Left renal pelvis (tissue), 4 donors: ENCODE data around the gene KDSR. TPM values are rescaled to one million over a fixed set of nuclear protein-coding genes. Genes with fewer than 3 reads are reported as not detected.
"Not testable (repeated sequence)": the region's sequence is repeated elsewhere in the genome, so short reads cannot be mapped to it uniquely, and the experiment has no call there.

Source experiments
- DNase-seq, 4 donors: peaks; one replicate each; pipeline ENCODE4 v3.0.0-alpha.2; 2013; ENCODE audit warnings: low read depth in 4 of 4, low spot score in 3 of 4
- polyA plus RNA-seq, 4 donors: library from polyadenylated mRNA; unstranded; fragments of 120-200 nt; gene quantifications; one replicate each; pipeline ENCODE4 v1.2.1, GENCODE V29; 2013; ENCODE audit not compliant: insufficient read length in 4 of 4

The KDSR gene
- polyA plus RNA-seq, 4 donors: 41.7 to 53.1 (median 46.0) TPM

- DNase-seq: no peak
Measured at GRCh38 chr18:63366213-63367052, 573 bp downstream of the KDSR start.

- DNase-seq: no peak
Measured at GRCh38 chr18:63365876-63366212, 1.2 kb downstream of the KDSR start.

- no peak for DNase-seq
Measured at GRCh38 chr18:63363951-63364350, 3.1 kb downstream of the KDSR start.

GRCh38 chr18:63363420-63363819, 3.6 kb downstream of the KDSR start:
- not testable (repeated sequence) for DNase-seq

GRCh38 chr18:63356272-63356896, 10.6 kb downstream of the KDSR start:
- DNase-seq: no peak

GRCh38 chr18:63350230-63350629, 16.8 kb downstream of the KDSR start:
- no peak for DNase-seq

GRCh38 chr18:63348508-63349136, 18.4 kb downstream of the KDSR start:
- no peak for DNase-seq

- no peak for DNase-seq
Measured at GRCh38 chr18:63346480-63347183, 20.4 kb downstream of the KDSR start.

- DNase-seq: no peak
Measured at GRCh38 chr18:63346031-63346430, 21.0 kb downstream of the KDSR start.

- no peak for DNase-seq
Measured at GRCh38 chr18:63344918-63345317, 22.1 kb downstream of the KDSR start.

GRCh38 chr18:63344263-63344662, 22.7 kb downstream of the KDSR start:
- DNase-seq: no peak

- no peak for DNase-seq
Measured at GRCh38 chr18:63342206-63342605, 24.8 kb downstream of the KDSR start.

GRCh38 chr18:63339920-63340484, 27.0 kb downstream of the KDSR start:
- no peak for DNase-seq

- no peak for DNase-seq
Measured at GRCh38 chr18:63336366-63337099, 30.5 kb downstream of the KDSR start.

GRCh38 chr18:63331105-63331504, 35.9 kb downstream of the KDSR start:
- no peak for DNase-seq

- no peak for DNase-seq
Measured at GRCh38 chr18:63329431-63330145, 37.4 kb downstream of the KDSR start.

- no peak for DNase-seq
Measured at GRCh38 chr18:63326011-63326410, 41.0 kb downstream of the KDSR start.

GRCh38 chr18:63325086-63325686, 41.8 kb downstream of the KDSR start:
- DNase-seq: no peak
